ENCODE measurements around the gene TRIM2.

TRIM2 gene

GRCh38 chr4:153246446-153247115, 42.3 kb downstream of the TRIM2 start:
- Histone ChIP-seq H3K4me3 (replicated peaks; ENCODE audit: insufficient read depth, low read length) (no peak overlapping the region), H3K27me3 (ENCODE audit: insufficient read depth, poor library complexity, severe bottlenecking) (no peaks in the 10 kb centered on the region), H3K27ac (replicated peaks) (no peak overlapping the region)
- TF ChIP-seq POLR2AphosphoS5 (IDR thresholded peaks at IDR 0.05; ENCODE audit: low read depth) = no peak
- TF ChIP-seq SPI1 (IDR thresholded peaks at IDR 0.05; ENCODE audit: borderline replicate concordance, low read depth) = no peak
- no peak for DNase-seq (ENCODE audit: low read depth in 1 of 2, low spot score in 1 of 2)

DNA sequence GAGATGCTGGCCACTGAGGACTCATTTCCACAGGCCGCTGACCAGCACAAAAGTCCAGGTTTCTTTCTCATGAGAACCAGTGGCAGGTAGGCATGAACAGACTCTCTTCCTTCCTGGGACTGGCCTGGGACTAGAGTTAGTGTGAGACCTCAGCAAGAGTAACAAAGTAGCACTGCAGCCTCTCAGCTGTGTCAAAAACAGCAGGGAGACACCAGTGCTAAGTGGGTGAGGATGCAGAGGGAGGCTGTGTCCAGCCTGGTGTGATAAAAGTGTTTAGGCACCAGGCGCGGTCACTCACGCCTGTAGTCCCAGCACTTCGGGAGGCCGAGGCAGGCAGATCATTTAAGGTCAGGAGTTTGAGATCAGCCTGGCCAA, 42.9 kb downstream of the TRIM2 start:
- Histone ChIP-seq H3K4me3 (replicated peaks; ENCODE audit: insufficient read depth, low read length) (no peak overlapping the region), H3K27me3 (ENCODE audit: insufficient read depth, poor library complexity, severe bottlenecking) (no peaks in the 10 kb centered on the region), H3K27ac (replicated peaks) (no peak overlapping the region)
- TF ChIP-seq CTCF (IDR thresholded peaks at IDR 0.05; ENCODE audit: insufficient read depth, low read length) = no peak
- TF ChIP-seq SPI1 (IDR thresholded peaks at IDR 0.05; ENCODE audit: borderline replicate concordance, low read depth) = no peak
- TF ChIP-seq, protein P1, sequence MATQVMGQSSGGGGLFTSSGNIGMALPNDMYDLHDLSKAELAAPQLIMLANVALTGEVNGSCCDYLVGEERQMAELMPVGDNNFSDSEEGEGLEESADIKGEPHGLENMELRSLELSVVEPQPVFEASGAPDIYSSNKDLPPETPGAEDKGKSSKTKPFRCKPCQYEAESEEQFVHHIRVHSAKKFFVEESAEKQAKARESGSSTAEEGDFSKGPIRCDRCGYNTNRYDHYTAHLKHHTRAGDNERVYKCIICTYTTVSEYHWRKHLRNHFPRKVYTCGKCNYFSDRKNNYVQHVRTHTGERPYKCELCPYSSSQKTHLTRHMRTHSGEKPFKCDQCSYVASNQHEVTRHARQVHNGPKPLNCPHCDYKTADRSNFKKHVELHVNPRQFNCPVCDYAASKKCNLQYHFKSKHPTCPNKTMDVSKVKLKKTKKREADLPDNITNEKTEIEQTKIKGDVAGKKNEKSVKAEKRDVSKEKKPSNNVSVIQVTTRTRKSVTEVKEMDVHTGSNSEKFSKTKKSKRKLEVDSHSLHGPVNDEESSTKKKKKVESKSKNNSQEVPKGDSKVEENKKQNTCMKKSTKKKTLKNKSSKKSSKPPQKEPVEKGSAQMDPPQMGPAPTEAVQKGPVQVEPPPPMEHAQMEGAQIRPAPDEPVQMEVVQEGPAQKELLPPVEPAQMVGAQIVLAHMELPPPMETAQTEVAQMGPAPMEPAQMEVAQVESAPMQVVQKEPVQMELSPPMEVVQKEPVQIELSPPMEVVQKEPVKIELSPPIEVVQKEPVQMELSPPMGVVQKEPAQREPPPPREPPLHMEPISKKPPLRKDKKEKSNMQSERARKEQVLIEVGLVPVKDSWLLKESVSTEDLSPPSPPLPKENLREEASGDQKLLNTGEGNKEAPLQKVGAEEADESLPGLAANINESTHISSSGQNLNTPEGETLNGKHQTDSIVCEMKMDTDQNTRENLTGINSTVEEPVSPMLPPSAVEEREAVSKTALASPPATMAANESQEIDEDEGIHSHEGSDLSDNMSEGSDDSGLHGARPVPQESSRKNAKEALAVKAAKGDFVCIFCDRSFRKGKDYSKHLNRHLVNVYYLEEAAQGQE (IDR thresholded peaks at IDR 0.05; ENCODE audit: insufficient replicate concordance, low read depth) = no peak
- no peak for TF ChIP-seq POLR2AphosphoS5 (IDR thresholded peaks at IDR 0.05; ENCODE audit: low read depth)
- no peak for TF ChIP-seq GABPA (IDR thresholded peaks at IDR 0.05; ENCODE audit: low read depth)
- DNase-seq (ENCODE audit: low read depth in 1 of 2, low spot score in 1 of 2) = no peak

- Histone ChIP-seq H3K27me3 (ENCODE audit: insufficient read depth, poor library complexity, severe bottlenecking) (no peaks in the 10 kb centered on the region), H3K4me3 (replicated peaks; ENCODE audit: insufficient read depth, low read length) (peak overlapping the region; percentile 44), H3K27ac (replicated peaks) (no peak overlapping the region)
- TF ChIP-seq CTCF (IDR thresholded peaks at IDR 0.05; ENCODE audit: insufficient read depth, low read length) = no peak
- no peak for TF ChIP-seq GABPA (IDR thresholded peaks at IDR 0.05; ENCODE audit: low read depth)
- TF ChIP-seq, protein P1 (IDR thresholded peaks at IDR 0.05; ENCODE audit: insufficient replicate concordance, low read depth) = no peak
- TF ChIP-seq POLR2AphosphoS5 (IDR thresholded peaks at IDR 0.05; ENCODE audit: low read depth) = no peak
- no peak for TF ChIP-seq SPI1 (IDR thresholded peaks at IDR 0.05; ENCODE audit: borderline replicate concordance, low read depth)
- no peak for DNase-seq (ENCODE audit: low read depth in 1 of 2, low spot score in 1 of 2)
Measured at GRCh38 chr4:153248641-153249198, 44.5 kb downstream of the TRIM2 start.

DNA sequence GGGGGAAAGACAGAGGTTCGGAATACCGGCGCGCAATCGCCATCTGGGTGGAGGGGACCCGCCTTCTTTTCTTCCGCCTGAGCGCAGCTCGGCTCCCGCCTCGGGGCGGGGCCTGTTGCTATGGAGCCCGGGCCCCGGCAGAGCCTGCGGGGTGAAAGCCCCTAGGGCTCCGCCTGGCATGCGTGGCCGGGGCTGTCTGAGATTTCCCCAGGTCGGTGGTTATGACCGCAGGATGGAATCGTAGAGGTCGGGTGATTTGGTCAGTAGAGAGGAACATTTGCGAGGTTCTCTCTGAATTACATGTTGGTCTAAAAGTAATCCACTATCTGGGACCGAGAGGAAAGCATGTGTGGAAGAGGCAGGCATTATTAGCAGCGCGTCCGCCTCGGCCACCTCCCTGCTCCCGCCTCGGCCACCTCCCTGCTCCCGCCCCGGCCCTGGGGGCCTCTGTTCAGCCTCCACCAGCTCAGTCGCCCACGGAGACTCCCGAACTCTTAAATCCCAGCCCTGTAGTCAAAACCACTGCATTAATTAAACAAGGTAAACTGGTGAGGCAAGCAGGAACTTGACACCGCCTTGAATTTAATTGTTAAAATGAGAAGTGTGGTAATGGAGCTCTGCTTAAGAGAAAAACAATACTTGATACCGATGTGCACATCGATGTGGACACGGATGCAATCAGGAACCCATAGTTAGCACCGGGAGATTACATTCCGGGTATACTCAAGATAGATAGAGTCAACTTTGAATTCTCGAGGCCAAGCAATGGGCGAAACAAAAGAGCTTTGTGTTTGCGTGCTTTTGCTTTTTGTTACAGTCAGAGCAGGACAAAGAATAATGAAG, 45.2 kb downstream of the TRIM2 start:
- Histone ChIP-seq H3K27me3 (ENCODE audit: insufficient read depth, poor library complexity, severe bottlenecking) (no peaks in the 10 kb centered on the region), H3K27ac (replicated peaks) (no peak overlapping the region), H3K4me3 (replicated peaks; ENCODE audit: insufficient read depth, low read length) (peak overlapping the region; percentile 44)
- TF ChIP-seq, protein P1 (IDR thresholded peaks at IDR 0.05; ENCODE audit: insufficient replicate concordance, low read depth) = no peak
- TF ChIP-seq POLR2AphosphoS5 (IDR thresholded peaks at IDR 0.05; ENCODE audit: low read depth) (no peak), SPI1 (IDR thresholded peaks at IDR 0.05; ENCODE audit: borderline replicate concordance, low read depth) (no peak), CTCF (IDR thresholded peaks at IDR 0.05; ENCODE audit: insufficient read depth, low read length) (no peak), GABPA (IDR thresholded peaks at IDR 0.05; ENCODE audit: low read depth) (no peak)
- peak; percentile 16 to 44 for DNase-seq (ENCODE audit: low read depth in 1 of 2, low spot score in 1 of 2)

All from HL-60 (cell line).